Vagina (tissue), 2 donors: ENCODE data around the gene STXBP3.

ENCODE experiments used
- POLR2A ChIP-seq, 2 donors: fragments of 450-650 bp; IDR thresholded peaks; one replicate each; pipeline ENCODE4 v1.6.1; 2017; ENCODE audit warnings: antibody characterized with exemption in 2 of 2, mild to moderate bottlenecking in 2 of 2, moderate library complexity in 2 of 2
- POLR2AphosphoS5 ChIP-seq, 2 donors: sonication (generic); formaldehyde crosslinking; IDR thresholded peaks; one replicate each; pipeline ENCODE4 v1.9.0; 2017; ENCODE audit warnings: antibody characterized with exemption in 2 of 2, mild to moderate bottlenecking in 2 of 2, low read depth in 1 of 2; ENCODE audit not compliant: insufficient read depth in 1 of 2
- TF ChIP-seq, protein P1 (sequence below), 3 experiments: fragments of 450-650 bp in 2 of 3; fragments of 200-600 bp in 1 of 3; sonication (generic) in 1 of 3; IDR thresholded peaks; one replicate each; pipeline ENCODE4 v1.5.1; 2017 to 2019; ENCODE audit warnings: antibody characterized with exemption in 3 of 3, mild to moderate bottlenecking in 2 of 3, moderate library complexity in 2 of 3

DNA sequence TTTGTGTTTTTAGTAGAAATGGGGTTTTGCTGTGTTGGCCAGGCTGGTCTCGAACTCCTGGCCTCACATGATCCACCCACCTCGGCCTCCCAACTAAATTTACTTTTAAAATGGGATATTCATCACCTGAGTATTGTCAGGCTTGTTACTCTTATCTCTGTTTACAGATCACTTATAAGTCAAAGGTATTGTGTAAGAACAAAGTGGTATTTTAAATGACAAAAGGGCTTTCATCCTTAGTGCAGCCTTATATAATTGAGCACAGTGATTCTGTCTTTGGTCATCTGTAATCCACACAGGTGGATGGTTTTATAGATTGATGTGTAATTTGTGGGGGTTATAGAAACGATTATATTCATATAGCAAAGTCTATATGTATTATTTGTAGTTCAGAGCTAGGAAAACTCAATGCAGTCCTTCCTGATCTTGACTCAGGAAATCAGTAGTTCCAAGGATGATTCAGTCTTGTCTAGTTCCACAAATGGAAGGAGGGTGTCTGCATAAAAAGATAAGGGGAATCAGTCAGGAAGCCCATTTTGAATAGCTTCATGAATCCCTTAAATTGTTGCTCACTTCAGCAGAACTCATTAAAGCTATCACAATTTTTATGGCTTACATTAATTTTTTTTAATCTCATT lies 34.6 kb downstream of the STXBP3 start:
- no peak for TF ChIP-seq POLR2A (IDR thresholded peaks at IDR 0.05)
- TF ChIP-seq, protein P1, sequence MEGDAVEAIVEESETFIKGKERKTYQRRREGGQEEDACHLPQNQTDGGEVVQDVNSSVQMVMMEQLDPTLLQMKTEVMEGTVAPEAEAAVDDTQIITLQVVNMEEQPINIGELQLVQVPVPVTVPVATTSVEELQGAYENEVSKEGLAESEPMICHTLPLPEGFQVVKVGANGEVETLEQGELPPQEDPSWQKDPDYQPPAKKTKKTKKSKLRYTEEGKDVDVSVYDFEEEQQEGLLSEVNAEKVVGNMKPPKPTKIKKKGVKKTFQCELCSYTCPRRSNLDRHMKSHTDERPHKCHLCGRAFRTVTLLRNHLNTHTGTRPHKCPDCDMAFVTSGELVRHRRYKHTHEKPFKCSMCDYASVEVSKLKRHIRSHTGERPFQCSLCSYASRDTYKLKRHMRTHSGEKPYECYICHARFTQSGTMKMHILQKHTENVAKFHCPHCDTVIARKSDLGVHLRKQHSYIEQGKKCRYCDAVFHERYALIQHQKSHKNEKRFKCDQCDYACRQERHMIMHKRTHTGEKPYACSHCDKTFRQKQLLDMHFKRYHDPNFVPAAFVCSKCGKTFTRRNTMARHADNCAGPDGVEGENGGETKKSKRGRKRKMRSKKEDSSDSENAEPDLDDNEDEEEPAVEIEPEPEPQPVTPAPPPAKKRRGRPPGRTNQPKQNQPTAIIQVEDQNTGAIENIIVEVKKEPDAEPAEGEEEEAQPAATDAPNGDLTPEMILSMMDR (IDR thresholded peaks at IDR 0.05), result no peak
- TF ChIP-seq POLR2AphosphoS5 (IDR thresholded peaks at IDR 0.05; ENCODE audit: insufficient read depth in 1 of 2, low read depth in 1 of 2), result no peak
